ENCODE data around the gene PLAU.

GRCh38 chr10:73873142-73873837 is 37.6 kb upstream of the PLAU start:
- TF ChIP-seq CTCF (IDR thresholded peaks at IDR 0.05): no peak
- no peak for TF ChIP-seq POLR2A (IDR thresholded peaks at IDR 0.05)
